ENCODE data around the gene SIRT6.
"Not testable (repeated sequence)": the region's sequence is repeated elsewhere in the genome, so short reads cannot be mapped to it uniquely, and the experiment has no call there.

SIRT6 gene

GRCh38 chr19:4129050-4129449 is 53.3 kb downstream of the SIRT6 start:
- DNase-seq, result not testable (repeated sequence)

- DNase-seq, result not testable (repeated sequence)
These were observed 55.0 kb downstream of the SIRT6 start for GRCh38 chr19:4127322-4127721.

GRCh38 chr19:4124638-4125037 is 57.7 kb downstream of the SIRT6 start:
- no peak for DNase-seq
